HEK293 (cell line): Measurements from ENCODE around the gene CACNA1D.

ENCODE experiments used
- CTCF ChIP-seq: fragments of 450-650 bp; formaldehyde crosslinking; IDR thresholded peaks from 2 replicates; pipeline ENCODE4 v1.5.1; 2016; ENCODE audit warnings: missing biosample characterization, missing genetic modification characterization
- GLI2 ChIP-seq: fragments of 450-650 bp; formaldehyde crosslinking; IDR thresholded peaks from 2 replicates; pipeline ENCODE4; 2017; ENCODE audit warnings: missing biosample characterization, missing genetic modification characterization, low read depth, borderline replicate concordance
- PRDM10 ChIP-seq: fragments of 450-650 bp; formaldehyde crosslinking; IDR thresholded peaks from 2 replicates; pipeline ENCODE4 v1.5.1; 2016; ENCODE audit warnings: missing biosample characterization, missing genetic modification characterization
- SP2 ChIP-seq: fragments of 450-650 bp; formaldehyde crosslinking; IDR thresholded peaks from 2 replicates; pipeline ENCODE4 v1.5.1; 2016; ENCODE audit warnings: missing biosample characterization, missing genetic modification characterization
- YY1 ChIP-seq: fragments of 450-650 bp; formaldehyde crosslinking; IDR thresholded peaks from 2 replicates; pipeline ENCODE4 v1.5.1; 2018; ENCODE audit warnings: missing biosample characterization, missing genetic modification characterization
- ZNF140 ChIP-seq: fragments of 450-650 bp; formaldehyde crosslinking; IDR thresholded peaks from 2 replicates; pipeline ENCODE4 v1.5.1; 2016; ENCODE audit warnings: missing biosample characterization, missing genetic modification characterization
- ZNF16 ChIP-seq: fragments of 450-650 bp; formaldehyde crosslinking; IDR thresholded peaks from 2 replicates; pipeline ENCODE4 v1.5.1; 2016; ENCODE audit warnings: low read depth, missing biosample characterization, missing genetic modification characterization
- ZNF214 ChIP-seq: fragments of 450-650 bp; formaldehyde crosslinking; IDR thresholded peaks from 2 replicates; pipeline ENCODE4 v1.5.1; 2017; ENCODE audit warnings: missing biosample characterization, mild to moderate bottlenecking, missing genetic modification characterization, borderline replicate concordance
- ZNF585B ChIP-seq: fragments of 450-650 bp; formaldehyde crosslinking; IDR thresholded peaks from 2 replicates; pipeline ENCODE4 v1.5.1; 2016; ENCODE audit warnings: missing biosample characterization, missing genetic modification characterization
- ZSCAN23 ChIP-seq: fragments of 450-650 bp; formaldehyde crosslinking; IDR thresholded peaks from 2 replicates; pipeline ENCODE4 v1.5.1; 2016; ENCODE audit warnings: missing biosample characterization, missing genetic modification characterization
- ZSCAN5A ChIP-seq: fragments of 450-650 bp; formaldehyde crosslinking; IDR thresholded peaks from 2 replicates; pipeline ENCODE4 v1.5.1; 2016; ENCODE audit warnings: missing biosample characterization, missing genetic modification characterization

DNA sequence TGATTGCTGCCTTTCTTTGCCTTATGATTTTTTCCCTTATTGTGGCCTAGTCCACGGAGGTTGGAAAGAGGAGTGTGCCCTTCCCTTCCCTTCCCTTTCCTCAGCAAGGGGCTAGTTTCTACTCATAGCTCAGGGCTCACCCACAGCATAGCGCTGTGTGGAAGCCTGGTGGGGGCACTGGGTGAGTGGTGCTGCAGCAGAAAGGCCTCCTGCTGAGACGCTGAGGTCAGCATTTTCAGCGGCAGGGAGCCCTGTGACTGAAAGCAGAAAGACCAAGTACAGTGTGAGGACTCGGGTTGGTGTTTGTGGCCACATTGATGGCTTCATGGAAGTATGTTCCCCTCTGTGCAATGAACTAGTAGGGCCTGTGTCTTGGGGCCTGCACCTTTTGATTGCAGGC is 21.9 kb downstream of the CACNA1D start:
- no peak for TF ChIP-seq CTCF
- no peak for TF ChIP-seq PRDM10 (tag by site-specific recombination)
- no peak for TF ChIP-seq SP2 (tag by site-specific recombination)
- TF ChIP-seq ZNF585B (tag by site-specific recombination) = no peak
- no peak for TF ChIP-seq ZNF214 (tag by site-specific recombination)
- TF ChIP-seq YY1 = no peak
- no peak for TF ChIP-seq ZNF140 (tag by site-specific recombination)
- TF ChIP-seq ZNF16 (tag by site-specific recombination) = no peak
- no peak for TF ChIP-seq ZSCAN23 (tag by site-specific recombination)
- no peak for TF ChIP-seq ZSCAN5A (tag by site-specific recombination)
- TF ChIP-seq GLI2 (tag by site-specific recombination) = no peak
